Measurements from ENCODE around the gene CROCC2.
A peak's percentile ranks its signal among the peaks of the same experiment; 100 is the strongest.

The CROCC2 gene

DNA sequence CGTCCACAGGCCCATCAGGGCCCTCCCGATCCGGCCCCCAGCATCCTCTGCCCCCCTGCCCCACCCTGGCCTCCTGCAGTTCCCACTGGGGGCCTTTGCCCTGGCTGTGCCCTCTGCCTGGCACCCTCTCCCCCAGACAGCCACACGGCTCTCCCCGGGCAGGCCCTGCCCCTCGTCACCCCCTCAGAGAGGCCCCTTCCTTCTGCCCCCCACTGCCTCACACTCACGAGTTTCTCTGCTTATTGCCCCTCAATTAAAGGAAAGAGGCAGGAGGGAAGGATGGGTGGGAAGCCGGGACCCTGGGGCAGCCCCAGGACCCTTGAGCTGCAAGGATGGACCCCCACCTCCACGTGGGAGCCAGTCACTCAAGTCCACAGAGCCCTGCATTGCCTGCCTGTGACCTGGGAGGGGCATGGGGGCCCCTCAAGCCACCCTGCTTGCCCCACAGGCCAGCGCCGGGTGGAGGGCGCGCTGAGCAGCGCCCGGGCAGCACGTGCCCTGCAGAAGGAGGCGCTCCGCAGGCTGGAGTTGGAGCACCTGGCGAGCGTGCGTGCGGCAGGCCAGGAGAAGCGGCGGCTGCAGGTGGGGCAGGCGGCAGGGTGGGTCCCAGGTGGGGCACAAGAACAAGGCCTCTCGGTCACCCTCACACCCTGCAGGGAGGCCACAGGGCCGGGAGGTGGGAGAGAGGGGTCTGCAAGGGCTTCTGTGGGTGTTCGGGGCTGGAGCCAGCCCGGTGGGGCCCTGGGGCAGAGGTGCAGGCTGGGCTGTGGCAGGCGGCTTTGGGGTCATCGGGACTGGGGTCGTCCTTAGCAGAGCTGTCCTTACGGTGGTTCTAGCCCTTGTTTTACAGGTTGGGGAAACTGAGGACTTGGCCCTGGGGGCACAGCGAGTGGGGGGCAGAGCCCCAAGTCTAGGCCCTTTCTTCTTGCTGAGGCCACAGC is 61.8 kb downstream of the CROCC2 start:
- H3K4me3 ChIP-seq (replicated peaks in 1 of 2; ENCODE audit: low read depth in 2 of 2, low read length in 2 of 2): no peak overlapping the region
- no peak for DNase-seq (ENCODE audit: low read depth in 2 of 2)
- TF ChIP-seq, protein P1, sequence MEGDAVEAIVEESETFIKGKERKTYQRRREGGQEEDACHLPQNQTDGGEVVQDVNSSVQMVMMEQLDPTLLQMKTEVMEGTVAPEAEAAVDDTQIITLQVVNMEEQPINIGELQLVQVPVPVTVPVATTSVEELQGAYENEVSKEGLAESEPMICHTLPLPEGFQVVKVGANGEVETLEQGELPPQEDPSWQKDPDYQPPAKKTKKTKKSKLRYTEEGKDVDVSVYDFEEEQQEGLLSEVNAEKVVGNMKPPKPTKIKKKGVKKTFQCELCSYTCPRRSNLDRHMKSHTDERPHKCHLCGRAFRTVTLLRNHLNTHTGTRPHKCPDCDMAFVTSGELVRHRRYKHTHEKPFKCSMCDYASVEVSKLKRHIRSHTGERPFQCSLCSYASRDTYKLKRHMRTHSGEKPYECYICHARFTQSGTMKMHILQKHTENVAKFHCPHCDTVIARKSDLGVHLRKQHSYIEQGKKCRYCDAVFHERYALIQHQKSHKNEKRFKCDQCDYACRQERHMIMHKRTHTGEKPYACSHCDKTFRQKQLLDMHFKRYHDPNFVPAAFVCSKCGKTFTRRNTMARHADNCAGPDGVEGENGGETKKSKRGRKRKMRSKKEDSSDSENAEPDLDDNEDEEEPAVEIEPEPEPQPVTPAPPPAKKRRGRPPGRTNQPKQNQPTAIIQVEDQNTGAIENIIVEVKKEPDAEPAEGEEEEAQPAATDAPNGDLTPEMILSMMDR (IDR thresholded peaks at IDR 0.05; ENCODE audit: low read depth, low read length): no peak

DNA sequence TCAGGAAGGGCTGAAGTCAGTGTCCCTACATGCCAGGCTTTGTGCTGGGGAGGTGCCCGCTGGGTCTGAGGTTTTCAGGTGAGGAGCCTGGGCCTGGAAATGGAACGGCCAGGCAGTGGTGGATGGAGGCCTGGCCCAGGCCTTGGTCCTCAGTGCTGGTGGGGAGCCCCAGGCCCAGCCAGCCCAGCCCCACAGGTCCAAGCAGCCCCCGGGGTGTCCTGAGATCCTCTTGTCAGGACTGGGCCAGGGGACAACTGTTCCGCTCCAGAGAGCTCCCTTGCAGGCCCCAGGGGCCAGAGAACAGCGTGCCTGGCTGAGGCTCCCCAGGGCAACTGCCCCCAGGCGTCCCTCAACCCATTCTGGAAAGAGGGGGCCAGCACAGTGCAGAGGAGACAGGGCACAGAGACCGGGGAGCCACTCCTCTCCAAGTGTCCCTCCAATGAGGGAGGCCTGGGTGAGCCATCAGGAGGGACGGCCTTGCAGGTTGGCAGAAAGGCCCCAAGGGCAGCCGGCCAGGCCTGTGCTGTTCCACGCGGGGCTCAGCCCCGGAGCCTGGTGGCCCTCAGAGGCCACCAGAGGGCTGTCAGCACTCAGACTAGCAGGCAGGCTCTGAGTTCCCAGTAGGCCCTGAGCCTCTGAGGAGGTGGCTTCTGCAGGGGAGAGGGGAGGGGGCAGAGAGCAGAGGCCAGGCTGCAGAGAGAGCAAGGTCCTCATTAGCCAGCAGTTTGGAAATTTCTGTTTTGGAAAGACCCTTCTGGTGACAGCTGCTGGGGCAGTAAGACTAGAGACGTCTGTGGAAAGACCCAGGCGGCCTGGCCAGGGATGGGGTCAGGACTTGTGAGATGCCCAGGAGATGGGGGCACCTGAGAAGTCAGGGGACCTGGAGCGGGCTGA is 62.8 kb downstream of the CROCC2 start:
- DNase-seq (ENCODE audit: low read depth in 2 of 2): no peak
- no peak overlapping the region for H3K4me3 ChIP-seq (replicated peaks in 1 of 2; ENCODE audit: low read depth in 2 of 2, low read length in 2 of 2)
- TF ChIP-seq, protein P1 (IDR thresholded peaks at IDR 0.05; ENCODE audit: low read depth, low read length): no peak

DNA sequence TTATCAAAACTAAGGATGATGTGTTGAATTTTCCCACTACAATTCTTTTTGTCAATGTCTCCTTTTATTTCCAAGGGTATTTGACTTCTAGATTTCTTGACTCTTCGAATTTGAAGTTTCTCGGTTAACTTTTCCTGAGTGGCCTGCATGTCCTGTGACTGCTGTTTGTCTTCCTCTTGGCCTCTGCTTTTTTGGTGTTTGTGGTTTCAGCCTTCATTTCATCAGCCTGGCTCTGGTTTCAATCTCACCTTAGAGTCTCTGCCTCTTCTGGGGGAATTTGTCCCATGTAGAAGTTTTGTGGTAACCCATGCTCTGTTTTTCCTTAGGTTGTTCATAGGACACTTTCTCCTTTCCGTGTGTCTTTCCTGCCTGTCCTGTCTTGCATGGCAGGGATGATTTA is 64.0 kb downstream of the CROCC2 start:
- no peak overlapping the region for H3K4me3 ChIP-seq (replicated peaks in 1 of 2; ENCODE audit: low read depth in 2 of 2, low read length in 2 of 2)

DNA sequence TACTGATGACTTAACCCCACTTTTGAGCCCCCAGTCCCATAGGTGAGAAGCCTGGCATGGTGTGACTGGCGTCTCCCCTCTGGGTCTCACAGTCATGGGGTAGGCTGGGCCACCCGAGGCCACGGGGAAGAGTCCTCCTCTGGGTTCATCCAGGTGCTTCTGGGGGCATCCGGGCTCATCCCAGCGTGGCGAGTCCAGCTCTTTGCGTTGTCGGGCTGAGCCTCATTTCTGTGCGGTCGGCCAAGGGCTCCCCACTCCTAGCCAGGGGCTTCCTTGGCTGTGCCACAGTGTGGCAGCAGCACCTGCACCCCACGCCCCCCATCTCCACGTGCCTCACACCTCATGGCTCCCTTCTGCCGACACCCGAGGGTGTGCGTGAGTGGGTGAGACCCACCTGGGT is 64.7 kb downstream of the CROCC2 start:
- H3K4me3 ChIP-seq (replicated peaks in 1 of 2; ENCODE audit: low read depth in 2 of 2, low read length in 2 of 2): no peak overlapping the region
- TF ChIP-seq, protein P1 (IDR thresholded peaks at IDR 0.05; ENCODE audit: low read depth, low read length): no peak
- DNase-seq (ENCODE audit: low read depth in 2 of 2): no peak

More for the DNA sequence above, 64.0 kb downstream of the CROCC2 start:
- no peak for DNase-seq (ENCODE audit: low read depth in 2 of 2)
- TF ChIP-seq, protein P1 (IDR thresholded peaks at IDR 0.05; ENCODE audit: low read depth, low read length): no peak

DNA sequence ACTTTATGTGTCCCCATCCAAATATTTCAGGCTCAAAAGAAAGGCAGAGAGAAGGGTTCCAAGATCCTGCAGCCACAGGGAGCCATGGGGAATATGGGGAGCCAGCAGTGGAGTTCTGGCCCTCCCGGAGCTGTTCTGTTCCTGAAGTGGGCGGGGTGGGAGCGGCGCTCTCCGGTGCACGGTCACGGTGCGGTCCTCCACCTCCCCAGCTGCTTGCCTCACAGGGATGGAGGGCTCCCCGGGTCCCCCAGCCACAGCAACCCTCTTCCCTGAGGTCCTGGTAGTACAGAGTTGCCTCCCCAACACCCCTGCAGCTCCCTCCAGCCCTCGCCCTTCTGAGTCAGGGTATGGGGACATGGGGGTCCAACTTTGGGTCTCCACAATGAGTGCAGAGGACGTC is 66.1 kb downstream of the CROCC2 start:
- DNase-seq (ENCODE audit: low read depth in 2 of 2): no peak
- no peak overlapping the region for H3K4me3 ChIP-seq (replicated peaks in 1 of 2; ENCODE audit: low read depth in 2 of 2, low read length in 2 of 2)
- TF ChIP-seq, protein P1 (IDR thresholded peaks at IDR 0.05; ENCODE audit: low read depth, low read length): no peak

DNA sequence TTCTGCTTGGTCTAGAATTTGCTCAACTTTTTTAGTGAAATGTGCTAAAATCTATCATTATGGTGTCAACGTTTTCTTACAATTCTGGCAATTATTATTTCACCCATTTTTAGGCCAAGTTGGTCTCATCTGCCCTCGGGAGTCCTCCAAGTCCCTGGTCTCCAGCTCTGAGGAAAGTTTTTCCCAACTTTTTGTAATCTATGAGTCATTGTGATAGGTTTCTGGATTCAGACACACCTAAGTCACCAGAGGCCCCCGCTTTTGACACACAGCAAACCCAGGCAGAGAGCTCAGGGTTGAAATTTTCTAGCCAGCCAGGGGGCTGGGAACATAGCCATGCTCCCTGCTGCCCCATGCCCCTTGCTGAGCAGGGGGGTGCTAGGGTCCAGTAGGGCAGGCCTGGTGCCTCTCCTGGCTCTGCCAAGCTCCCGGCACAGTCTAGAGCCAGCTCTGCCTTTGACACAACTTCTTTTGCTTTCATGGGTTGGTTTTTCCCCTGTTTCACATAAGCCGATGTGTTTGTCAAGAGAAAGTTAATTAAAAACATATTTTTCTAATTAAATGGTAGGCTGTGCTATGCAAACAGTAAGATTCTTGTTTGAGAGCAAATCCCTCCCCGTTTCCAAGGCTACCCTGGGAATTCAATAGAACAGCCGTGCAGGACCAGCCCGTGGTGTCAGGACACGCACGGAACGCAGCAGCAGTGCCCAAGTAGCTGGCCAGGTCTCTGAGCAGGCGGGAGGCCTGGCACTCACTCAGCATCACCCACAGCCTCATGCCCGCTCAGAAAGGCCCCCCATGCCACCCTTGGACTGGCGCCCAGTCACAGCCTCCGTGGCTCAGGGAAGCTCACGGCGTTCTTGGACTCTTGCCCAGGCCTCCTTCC is 66.7 kb downstream of the CROCC2 start:
- TF ChIP-seq, protein P1 (IDR thresholded peaks at IDR 0.05; ENCODE audit: low read depth, low read length): no peak
- no peak overlapping the region for H3K4me3 ChIP-seq (replicated peaks in 1 of 2; ENCODE audit: low read depth in 2 of 2, low read length in 2 of 2)
- peak in 1 of 2 donors; percentile 34 for DNase-seq (ENCODE audit: low read depth in 2 of 2)

Data from cardiac fibroblast (primary cell).